WI38 (cell line): ENCODE measurements around the gene LEF1.

Source experiments
- H3K4me3 ChIP-seq: 2 replicates; pipeline ENCODE4 v1.5.1; 2011; ENCODE audit warnings: low read depth, mild to moderate bottlenecking, control low read depth, low read length
- TF ChIP-seq, protein P1 (sequence below): IDR thresholded peaks from 2 replicates; pipeline ENCODE4 v1.5.1; 2012; ENCODE audit warnings: low read depth, mild to moderate bottlenecking, control low read depth, low read length

Gene LEF1

DNA sequence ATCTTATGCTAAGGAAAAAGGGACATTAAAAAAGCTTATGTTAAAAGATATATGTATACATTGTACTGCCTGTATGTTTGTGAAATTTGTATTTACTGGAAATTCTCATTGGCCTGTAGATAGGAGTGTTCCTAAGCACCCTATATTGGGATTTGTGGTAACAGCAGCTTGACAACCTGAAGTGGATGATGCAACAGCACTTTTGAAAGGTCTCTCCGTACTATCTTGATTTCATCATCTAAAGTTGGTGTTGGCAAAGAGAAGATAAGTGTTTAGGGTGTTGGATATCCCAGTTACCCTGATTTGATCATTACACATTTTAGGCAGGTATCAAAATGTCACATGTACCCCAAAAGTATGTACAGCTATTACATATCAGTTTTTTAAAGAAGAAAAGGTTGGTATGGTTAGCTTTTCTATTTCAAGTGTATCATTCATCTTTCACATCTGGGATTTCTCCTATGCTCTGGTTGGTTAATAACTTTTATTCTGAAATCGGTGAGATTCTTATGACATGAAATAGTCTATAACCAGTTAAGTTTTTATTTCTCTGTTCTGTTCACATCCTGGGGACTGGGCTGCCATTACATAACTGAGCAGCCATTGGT, 168.7 kb downstream of the LEF1 start:
- TF ChIP-seq, protein P1, sequence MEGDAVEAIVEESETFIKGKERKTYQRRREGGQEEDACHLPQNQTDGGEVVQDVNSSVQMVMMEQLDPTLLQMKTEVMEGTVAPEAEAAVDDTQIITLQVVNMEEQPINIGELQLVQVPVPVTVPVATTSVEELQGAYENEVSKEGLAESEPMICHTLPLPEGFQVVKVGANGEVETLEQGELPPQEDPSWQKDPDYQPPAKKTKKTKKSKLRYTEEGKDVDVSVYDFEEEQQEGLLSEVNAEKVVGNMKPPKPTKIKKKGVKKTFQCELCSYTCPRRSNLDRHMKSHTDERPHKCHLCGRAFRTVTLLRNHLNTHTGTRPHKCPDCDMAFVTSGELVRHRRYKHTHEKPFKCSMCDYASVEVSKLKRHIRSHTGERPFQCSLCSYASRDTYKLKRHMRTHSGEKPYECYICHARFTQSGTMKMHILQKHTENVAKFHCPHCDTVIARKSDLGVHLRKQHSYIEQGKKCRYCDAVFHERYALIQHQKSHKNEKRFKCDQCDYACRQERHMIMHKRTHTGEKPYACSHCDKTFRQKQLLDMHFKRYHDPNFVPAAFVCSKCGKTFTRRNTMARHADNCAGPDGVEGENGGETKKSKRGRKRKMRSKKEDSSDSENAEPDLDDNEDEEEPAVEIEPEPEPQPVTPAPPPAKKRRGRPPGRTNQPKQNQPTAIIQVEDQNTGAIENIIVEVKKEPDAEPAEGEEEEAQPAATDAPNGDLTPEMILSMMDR: no peak

DNA sequence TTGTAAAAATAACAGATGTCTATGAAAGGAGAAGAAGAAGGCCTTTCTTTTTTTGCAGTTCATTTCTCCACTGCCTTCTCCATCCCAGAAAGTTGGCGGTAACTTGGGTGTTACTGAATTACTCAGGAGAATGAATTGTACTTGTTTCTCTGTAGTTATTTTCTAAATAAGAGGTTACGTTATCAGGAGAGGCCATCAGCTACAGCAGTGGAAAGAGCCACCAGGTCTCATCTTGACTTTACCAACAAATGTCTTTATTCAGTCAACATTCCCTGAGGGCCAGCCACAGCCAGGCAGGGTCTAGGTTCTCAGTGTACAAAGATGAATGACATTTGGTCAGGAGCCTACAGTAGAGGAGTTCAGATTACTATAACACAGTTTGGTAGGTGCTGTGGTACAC, 170.9 kb downstream of the LEF1 start:
- no peak overlapping the region for H3K4me3 ChIP-seq

More for the DNA sequence above, 168.7 kb downstream of the LEF1 start:
- H3K4me3 ChIP-seq: no peak overlapping the region

More for the DNA sequence above, 170.9 kb downstream of the LEF1 start:
- TF ChIP-seq, protein P1: no peak
